Peyer's patch (tissue), 4 donors: ENCODE results near the gene C1GALT1. TPM values are rescaled to one million over a fixed set of nuclear protein-coding genes. Genes with fewer than 3 reads are reported as not detected.
"Not testable (repeated sequence)": the region's sequence is repeated elsewhere in the genome, so short reads cannot be mapped to it uniquely, and the experiment has no call there.

ENCODE experiments used
- DNase-seq, 3 donors: peaks; one replicate each; pipeline ENCODE4 v3.0.0-alpha.2; 2017 to 2019
- H3K27ac ChIP-seq, 4 donors: fragments of 200-600 bp; sonication (generic); one replicate each; pipeline ENCODE4 v1.5.1; 2016 to 2019
- H3K27me3 ChIP-seq, 2 donors: fragments of 200-600 bp; sonication (generic); one replicate each; pipeline ENCODE4 v1.5.1; 2019
- H3K36me3 ChIP-seq, 3 donors: fragments of 200-600 bp; sonication (generic); one replicate each; pipeline ENCODE4 v1.5.1; 2016 to 2019
- H3K4me1 ChIP-seq, 4 donors: fragments of 200-600 bp; sonication (generic); one replicate each; pipeline ENCODE4 v1.5.1; 2016 to 2019
- H3K4me3 ChIP-seq, 4 donors: fragments of 200-600 bp; sonication (generic); 1 replicate in 3 of 4; 2 replicates in 1 of 4; pipeline ENCODE4 v1.5.1; 2016 to 2019; ENCODE audit warnings: mild to moderate bottlenecking in 1 of 4
- H3K9me3 ChIP-seq, 4 donors: fragments of 200-600 bp; sonication (generic); one replicate each; pipeline ENCODE4 v1.5.1; 2016 to 2019; ENCODE audit warnings: mild to moderate bottlenecking in 1 of 4
- CTCF ChIP-seq, 6 experiments: fragments of 450-650 bp in 4 of 6; fragments of 200-600 bp in 2 of 6; sonication (generic) in 1 of 6; IDR thresholded peaks; one replicate each; pipeline ENCODE4 v1.5.1; 2017 to 2019; ENCODE audit warnings: antibody characterized with exemption in 6 of 6, mild to moderate bottlenecking in 3 of 6, moderate library complexity in 1 of 6
- POLR2A ChIP-seq, 2 donors: fragments of 450-650 bp; IDR thresholded peaks; one replicate each; pipeline ENCODE4 v1.5.1; 2017; ENCODE audit warnings: antibody characterized with exemption in 2 of 2, mild to moderate bottlenecking in 2 of 2, moderate library complexity in 2 of 2
- total RNA-seq, 4 donors: library from RNA; depleted of rRNA; stranded (reverse); fragments of >200 nt; gene quantifications; one replicate each; pipeline ENCODE4 v1.1.0, GENCODE V29; 2016

C1GALT1 gene
- total RNA-seq, 4 donors from 2014 or later, result 23.1 to 63.3 (median 34.8) TPM

GRCh38 chr7:7152315-7152714 lies 30.0 kb upstream of the C1GALT1 start:
- TF ChIP-seq CTCF (IDR thresholded peaks at IDR 0.05) (no peak), POLR2A (IDR thresholded peaks at IDR 0.05) (no peak)

GRCh38 chr7:7154355-7154754 lies 28.0 kb upstream of the C1GALT1 start:
- DNase-seq, H3K27me3 ChIP-seq, H3K36me3 ChIP-seq, H3K9me3 ChIP-seq, H3K4me1 ChIP-seq, H3K4me3 ChIP-seq: not testable (repeated sequence)
- H3K27ac ChIP-seq, result peak overlapping the region in 1 of 4 donors; percentile 28

More at GRCh38 chr7:7152315-7152714, 30.0 kb upstream of the C1GALT1 start:
- H3K9me3 ChIP-seq, result no peaks in the 10 kb centered on the region
- H3K4me3 ChIP-seq, result no peak overlapping the region
- no peak for DNase-seq
- H3K36me3 ChIP-seq, result no peaks in the 10 kb centered on the region
- H3K27me3 ChIP-seq, result no peaks in the 10 kb centered on the region
- peaks cover 0 to 3% (median 0%) of the 10 kb centered on the region in 4 donors for H3K4me1 ChIP-seq
- H3K27ac ChIP-seq, result no peak overlapping the region

- TF ChIP-seq POLR2A (IDR thresholded peaks at IDR 0.05), result no peak
- no peak for TF ChIP-seq CTCF (IDR thresholded peaks at IDR 0.05)
- no peak for DNase-seq
These were observed 25.7 kb upstream of the C1GALT1 start for GRCh38 chr7:7156663-7157062.

GRCh38 chr7:7157177-7157886 lies 25.0 kb upstream of the C1GALT1 start:
- TF ChIP-seq CTCF (IDR thresholded peaks at IDR 0.05), result no peak
- TF ChIP-seq POLR2A (IDR thresholded peaks at IDR 0.05), result no peak
- Histone ChIP-seq H3K4me1 (peaks cover 0 to 7% (median 3%) of the 10 kb centered on the region in 4 donors), H3K36me3 (no peaks in the 10 kb centered on the region), H3K27ac (peak overlapping the region in 1 of 4 donors; percentile 33), H3K4me3 (no peak overlapping the region), H3K9me3 (no peaks in the 10 kb centered on the region), H3K27me3 (no peaks in the 10 kb centered on the region)
- peak in 2 of 3 donors; percentile 61 to 72 for DNase-seq

More at GRCh38 chr7:7156663-7157062, 25.7 kb upstream of the C1GALT1 start:
- Histone ChIP-seq H3K4me1 (peaks cover 0 to 7% (median 3%) of the 10 kb centered on the region in 4 donors), H3K4me3 (no peak overlapping the region), H3K36me3 (no peaks in the 10 kb centered on the region), H3K27me3 (no peaks in the 10 kb centered on the region), H3K9me3 (no peaks in the 10 kb centered on the region), H3K27ac (peak overlapping the region in 1 of 4 donors; percentile 33)

GRCh38 chr7:7157887-7158271 lies 24.5 kb upstream of the C1GALT1 start:
- no peak for DNase-seq
- Histone ChIP-seq H3K27ac (peak overlapping the region in 1 of 4 donors; percentile 33), H3K9me3 (no peaks in the 10 kb centered on the region), H3K36me3 (no peaks in the 10 kb centered on the region), H3K4me3 (no peak overlapping the region), H3K27me3 (no peaks in the 10 kb centered on the region), H3K4me1 (peaks cover 0 to 7% (median 3%) of the 10 kb centered on the region in 4 donors)
- TF ChIP-seq CTCF (IDR thresholded peaks at IDR 0.05), result no peak

- H3K27ac ChIP-seq, result peak overlapping the region in 2 of 4 donors; percentile 21 to 42
- H3K27me3 ChIP-seq, result no peaks in the 10 kb centered on the region
- peak overlapping the region in 1 of 4 donors; percentile 6 for H3K4me3 ChIP-seq
- DNase-seq, result no peak
- H3K9me3 ChIP-seq, result no peaks in the 10 kb centered on the region
- peaks cover 0 to 6% (median 2%) of the 10 kb centered on the region in 4 donors for H3K4me1 ChIP-seq
- TF ChIP-seq CTCF (IDR thresholded peaks at IDR 0.05) (no peak), POLR2A (IDR thresholded peaks at IDR 0.05) (no peak)
- no peaks in the 10 kb centered on the region for H3K36me3 ChIP-seq
These were observed 23.2 kb upstream of the C1GALT1 start for GRCh38 chr7:7159063-7159658.
